ENCODE measurements around the gene SLC17A1. TPM values are rescaled to one million over a fixed set of nuclear protein-coding genes. Genes with fewer than 3 reads are reported as not detected.

Gene SLC17A1
- total and polyA plus RNA-seq, 2 of the 4 experiments (the other 2 are of a cell fraction): not detected

- no peak overlapping the region for H2AK9ac ChIP-seq (replicated peaks; ENCODE audit: low read depth, low read length, poor library complexity)
- H3K18ac ChIP-seq (ENCODE audit: low read depth, low read length): no peak overlapping the region
- DNase-seq (no peak), ATAC-seq (ENCODE audit: low read depth) (no peak)
- ChIA-PET CTCF (no interaction called here), POLR2A (ENCODE audit: unreplicated experiment) (no interaction called here)
- H3K4me1 ChIP-seq (ENCODE audit: control insufficient read depth, insufficient read depth, low read length): no peaks in the 10 kb centered on the region
- H2BK120ac ChIP-seq (ENCODE audit: low read depth, low read length): no peak overlapping the region
- no peak overlapping the region for H2AFZ ChIP-seq (replicated peaks; ENCODE audit: low read length, poor library complexity)
- no peak overlapping the region for H3K23ac ChIP-seq (ENCODE audit: low read depth, low read length)
- dilution Hi-C loops (cut with HindIII; ENCODE audit: low sequenced_read_pairs, unreplicated experiment) (no loop called here), in situ Hi-C loops (cut with MboI; ENCODE audit: low sequenced_read_pairs) (no loop called here), intact Hi-C loops (cut with micrococcal nuclease) (no loop called here)
- H4K8ac ChIP-seq (ENCODE audit: low read depth in 2 of 2, low read length in 2 of 2): no peak overlapping the region
- no peaks in the 10 kb centered on the region for H4K20me1 ChIP-seq (ENCODE audit: insufficient read depth, low read length)
- no peak overlapping the region for H4K5ac ChIP-seq (ENCODE audit: low read depth, low read length)
- H3K4ac ChIP-seq (ENCODE audit: low read depth, low read length): no peak overlapping the region
- no peak overlapping the region for H3K56ac ChIP-seq (ENCODE audit: extremely low read depth, insufficient read depth, low read length)
- H3K4me3 ChIP-seq (ENCODE audit: insufficient read depth, low read depth, low read length): no peak overlapping the region
- no TSS peak for BruUV-seq (replicated peaks)
- H3K79me1 ChIP-seq (ENCODE audit: low read depth in 1 of 2, low read length in 2 of 2): no peaks in the 10 kb centered on the region
- no peak overlapping the region for H3K14ac ChIP-seq (replicated peaks; ENCODE audit: low read depth, low read length)
- no peak overlapping the region for H2BK5ac ChIP-seq (ENCODE audit: low read depth, low read length, poor library complexity, severe bottlenecking)
- H3K27me3 ChIP-seq (ENCODE audit: control insufficient read depth, insufficient read depth, low read length): no peaks in the 10 kb centered on the region
- no peak overlapping the region for H3K4me2 ChIP-seq (ENCODE audit: low read depth, low read length)
- H3K36me3 ChIP-seq (ENCODE audit: control insufficient read depth, insufficient read depth, low read length): no peaks in the 10 kb centered on the region
- no peaks in the 10 kb centered on the region for H3K9me1 ChIP-seq (ENCODE audit: insufficient read depth, low read length)
- TF ChIP-seq CHD1 (IDR thresholded peaks at IDR 0.05; ENCODE audit: low read depth, low read length) (no peak), SMC3 (IDR thresholded peaks at IDR 0.05; ENCODE audit: low read depth, low read length) (no peak), MAFK (IDR thresholded peaks at IDR 0.05; ENCODE audit: low read depth, low read length) (no peak), MAZ (IDR thresholded peaks at IDR 0.05; ENCODE audit: borderline replicate concordance, low read depth, low read length) (no peak), CEBPB (IDR thresholded peaks at IDR 0.05; ENCODE audit: low read depth, low read length) (no peak), RCOR1 (IDR thresholded peaks at IDR 0.05; ENCODE audit: insufficient replicate concordance, low read length) (no peak), BHLHE40 (IDR thresholded peaks at IDR 0.05; ENCODE audit: low read depth, low read length) (no peak), CTCF (conservative IDR thresholded peaks at IDR 0.05; ENCODE audit: low read depth, low read length) (no peak)
- H2BK20ac ChIP-seq (ENCODE audit: low read depth, low read length): no peak overlapping the region
- H2BK15ac ChIP-seq (ENCODE audit: low read depth, low read length): no peak overlapping the region
- no peak overlapping the region for H2AK5ac ChIP-seq (ENCODE audit: low read depth, low read length)
- H3K9me3 ChIP-seq (ENCODE audit: control insufficient read depth, insufficient read depth, low read length): no peaks in the 10 kb centered on the region
- no peak overlapping the region for H3K27ac ChIP-seq (ENCODE audit: insufficient read depth, low read length)
- no peak overlapping the region for H4K91ac ChIP-seq (ENCODE audit: insufficient read depth, low read depth, low read length)
- no CpG with 5 or more reads among the region's 2 CpGs for WGBS, 2 experiments (ENCODE audit: extremely low coverage in 2 of 2, insufficient read length in 1 of 2)
- no peak overlapping the region for H3K9ac ChIP-seq (ENCODE audit: low read depth, low read length)
These were observed 61.9 kb downstream of the SLC17A1 start for GRCh38 chr6:25769983-25770382.
